K562 (cell line): ENCODE data around the gene URAD.

Source experiments
- CHD2 ChIP-seq: IDR thresholded peaks from 2 replicates; pipeline ENCODE4 v1.6.1; 2011; ENCODE audit warnings: low read depth, low read length
- CHD7 ChIP-seq: fragments of 200-600 bp; sonication (generic); IDR thresholded peaks from one replicate; pipeline ENCODE4 v1.6.1; 2012; ENCODE audit warnings: mild to moderate bottlenecking, low read depth, low read length, inconsistent platforms
- CTCF ChIP-seq, 3 experiments: IDR thresholded peaks in 2 of 3; conservative IDR thresholded peaks in 1 of 3; 2 replicates each; pipeline ENCODE4 v1.5.1; 2011 to 2012; ENCODE audit warnings: low read length in 3 of 3, mild to moderate bottlenecking in 3 of 3, control low read depth in 2 of 3, improper control_type of control experiment in 1 of 3, inconsistent platforms in 1 of 3, low read depth in 1 of 3, mixed read lengths in 1 of 3, moderate library complexity in 1 of 3; ENCODE audit not compliant: insufficient read depth in 2 of 3
- REST ChIP-seq, 2 experiments: fragments of 450-650 bp; formaldehyde crosslinking in 1 of 2; IDR thresholded peaks; 2 replicates each; pipeline versions ENCODE4 v1.4.0 to v1.6.1; 2014 to 2020; ENCODE audit warnings: mild to moderate bottlenecking in 2 of 2, borderline replicate concordance in 1 of 2, low read depth in 1 of 2
- ZNF175 ChIP-seq: fragments of 200-800 bp; sonication (Bioruptor generic); IDR thresholded peaks from 2 replicates; pipeline ENCODE4 v1.6.1; 2016; ENCODE audit warnings: low read depth, mild to moderate bottlenecking, missing genetic modification characterization, missing compliant biosample characterization
- ZNF24 ChIP-seq: fragments of 450-650 bp; IDR thresholded peaks from 2 replicates; pipeline ENCODE4 v1.6.1; 2016

- no peak for TF ChIP-seq ZNF24
- TF ChIP-seq REST (IDR thresholded peaks at IDR 0.05; ENCODE audit: borderline replicate concordance): no peak
- TF ChIP-seq REST (CRISPR knock-in tag; IDR thresholded peaks at IDR 0.05; ENCODE audit: low read depth): no peak
- TF ChIP-seq CTCF (IDR thresholded peaks at IDR 0.05 in 2 of 3, conservative IDR thresholded peaks at IDR 0.05 in 1 of 3; ENCODE audit: insufficient read depth in 2 of 3, low read depth in 1 of 3, low read length in 3 of 3): no peak
- TF ChIP-seq CHD2: no peak
- TF ChIP-seq ZNF175: no peak
- no peak for TF ChIP-seq CHD7
Measured at GRCh38 chr13:27959976-27960361, 28.5 kb downstream of the URAD start.
